22Rv1 (cell line): ENCODE data around the gene LRRC32.

Source experiments
- CTCF ChIP-seq: fragments of 450-650 bp; IDR thresholded peaks from 2 replicates; pipeline ENCODE4 v1.5.1; 2017; ENCODE audit warnings: mild to moderate bottlenecking
- ZFX ChIP-seq: fragments of 450-650 bp; IDR thresholded peaks from 2 replicates; pipeline ENCODE4 v1.6.1; 2017; ENCODE audit warnings: antibody characterized with exemption, borderline replicate concordance

GRCh38 chr11:76698321-76699043, 27.9 kb upstream of the LRRC32 start:
- TF ChIP-seq CTCF (peak; percentile 54), ZFX (no peak)
